NCI-H748 (cell line): ENCODE measurements around the gene NKX2-3.

Source experiments
- DNase-seq: peaks from one replicate; lab custom pipeline; 2025; ENCODE audit not compliant: unreplicated experiment; lab: John Stamatoyannopoulos, UW

Gene NKX2-3

DNA sequence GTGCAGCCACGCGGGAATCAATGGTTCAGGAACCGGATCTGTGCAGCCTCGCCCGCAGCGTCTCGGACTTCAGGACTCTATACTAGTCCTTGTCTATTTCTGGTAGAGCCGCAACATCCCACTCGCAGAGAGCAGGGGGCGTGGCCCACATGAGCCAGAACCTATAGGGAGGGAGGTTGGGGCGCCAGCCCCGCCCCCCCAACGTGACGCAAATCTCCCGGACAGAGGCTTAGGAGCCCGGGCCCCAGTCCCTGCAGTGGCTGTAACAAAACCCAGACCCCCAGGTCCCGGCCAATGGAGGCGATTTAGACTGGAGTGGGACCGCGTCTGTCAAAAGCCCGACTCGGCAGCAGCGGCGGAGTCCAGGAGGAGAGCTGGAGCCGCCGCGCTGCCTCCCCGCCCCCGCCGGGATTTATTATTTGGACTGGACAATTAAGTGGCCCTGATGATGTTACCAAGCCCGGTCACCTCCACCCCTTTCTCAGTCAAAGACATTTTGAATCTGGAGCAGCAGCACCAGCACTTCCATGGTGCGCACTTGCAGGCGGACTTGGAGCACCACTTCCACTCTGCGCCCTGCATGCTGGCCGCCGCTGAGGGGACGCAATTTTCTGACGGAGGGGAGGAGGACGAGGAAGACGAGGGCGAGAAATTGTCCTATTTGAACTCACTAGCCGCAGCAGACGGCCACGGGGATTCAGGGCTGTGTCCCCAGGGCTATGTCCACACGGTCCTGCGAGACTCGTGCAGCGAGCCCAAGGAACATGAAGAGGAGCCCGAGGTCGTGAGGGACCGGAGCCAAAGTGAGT lies at the start of gene NKX2-3:
TSS of gene NKX2-3 (plus strand) at position 256 of the 809 bp plus-strand sequence. CDS start at position 446, 190 bp downstream.
- DNase-seq = peak; percentile 84

DNA sequence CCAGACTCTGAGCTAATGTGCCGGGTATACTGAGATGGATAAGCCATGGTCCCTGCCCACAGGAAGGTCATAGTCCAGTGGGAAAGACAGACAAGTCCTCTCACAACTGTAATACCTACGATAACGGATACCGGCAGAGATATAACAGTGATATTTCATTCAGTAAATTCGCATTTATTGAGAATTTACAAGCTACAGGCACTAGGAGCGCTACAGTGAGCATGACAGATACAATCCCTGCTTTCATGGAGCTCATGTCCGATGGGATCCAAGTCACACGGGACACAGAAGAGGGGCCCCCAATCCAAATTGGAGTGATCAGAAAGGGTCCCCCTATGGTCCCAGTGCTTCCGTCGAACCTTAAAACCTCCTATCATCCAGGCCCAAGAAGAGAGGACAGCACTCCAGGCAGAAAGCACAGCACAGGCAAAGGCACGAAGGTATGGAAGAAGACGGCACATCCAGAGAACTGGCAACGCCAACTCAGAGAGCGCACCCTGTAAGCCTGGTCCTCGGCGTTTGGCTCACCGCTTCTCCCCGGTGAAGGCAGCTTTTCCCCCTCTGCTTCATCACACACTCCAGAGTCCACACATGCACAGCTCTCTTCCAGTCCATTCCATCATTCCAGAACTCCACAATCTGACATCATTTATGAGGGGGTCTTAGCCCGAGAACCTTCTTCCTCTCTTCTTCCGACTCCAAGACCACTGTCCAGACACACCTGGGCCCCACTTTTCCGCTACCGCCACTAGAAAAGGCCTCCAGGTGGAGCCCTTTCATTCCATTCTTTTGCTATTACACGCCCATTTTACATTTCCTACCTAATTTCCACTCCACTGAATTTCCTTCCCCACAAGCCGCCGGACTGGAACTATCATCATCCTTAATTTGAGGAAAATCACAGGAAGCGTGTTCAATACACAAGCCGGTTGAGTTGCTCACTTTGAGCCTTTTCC lies 47.8 kb upstream of the NKX2-3 start:
- DNase-seq = peak; percentile 33

DNA sequence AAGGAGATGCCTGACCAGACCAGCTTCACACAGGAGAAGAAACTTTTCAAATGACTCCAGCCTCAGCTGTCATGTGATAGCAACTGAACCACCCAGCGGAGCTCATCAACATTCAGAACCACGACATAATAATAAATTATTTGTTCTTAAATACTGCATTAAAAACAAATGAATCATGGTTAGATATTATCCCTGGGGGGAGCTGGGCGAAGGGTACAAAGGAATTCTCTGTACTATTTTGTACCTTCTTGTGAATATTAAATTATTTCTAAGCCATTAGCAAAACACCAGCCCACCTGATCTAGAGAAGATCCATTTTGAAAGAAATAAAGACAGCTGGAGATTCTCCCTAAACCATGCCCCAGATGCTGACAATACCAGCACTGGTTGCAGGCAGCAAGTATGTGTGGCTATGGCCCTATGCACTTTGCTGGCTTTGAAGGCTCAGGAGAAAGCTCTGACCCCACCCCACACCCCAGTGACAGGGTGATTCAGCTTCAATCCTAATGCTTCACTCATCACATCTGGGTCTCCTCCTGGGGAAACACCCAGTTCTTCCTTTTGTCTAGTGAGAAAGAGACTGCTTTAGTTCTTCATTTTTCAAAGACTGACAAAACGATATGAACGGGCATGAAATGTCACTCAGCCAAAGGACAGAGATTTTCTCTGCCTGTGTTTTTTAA lies 45.5 kb upstream of the NKX2-3 start:
- no peak for DNase-seq

DNA sequence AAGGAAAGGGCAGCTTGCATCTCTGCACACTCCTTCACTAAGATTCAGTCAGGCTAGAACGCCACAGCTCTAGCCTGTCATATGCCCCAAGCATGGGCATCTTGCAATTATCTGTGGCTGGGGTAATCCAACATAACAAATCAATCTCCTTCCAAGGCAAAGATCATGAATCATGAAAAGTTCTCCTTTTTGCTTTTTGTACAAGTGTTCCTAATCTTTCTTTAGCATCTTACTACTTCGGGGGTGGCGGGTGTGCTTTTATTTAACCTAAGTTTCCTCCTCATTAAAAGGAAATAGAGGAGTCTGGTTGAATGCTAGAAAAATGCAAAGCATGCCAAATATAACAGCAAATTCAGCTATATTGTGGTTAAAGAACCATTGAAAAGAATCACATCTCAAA lies 43.5 kb upstream of the NKX2-3 start:
- no peak for DNase-seq

DNA sequence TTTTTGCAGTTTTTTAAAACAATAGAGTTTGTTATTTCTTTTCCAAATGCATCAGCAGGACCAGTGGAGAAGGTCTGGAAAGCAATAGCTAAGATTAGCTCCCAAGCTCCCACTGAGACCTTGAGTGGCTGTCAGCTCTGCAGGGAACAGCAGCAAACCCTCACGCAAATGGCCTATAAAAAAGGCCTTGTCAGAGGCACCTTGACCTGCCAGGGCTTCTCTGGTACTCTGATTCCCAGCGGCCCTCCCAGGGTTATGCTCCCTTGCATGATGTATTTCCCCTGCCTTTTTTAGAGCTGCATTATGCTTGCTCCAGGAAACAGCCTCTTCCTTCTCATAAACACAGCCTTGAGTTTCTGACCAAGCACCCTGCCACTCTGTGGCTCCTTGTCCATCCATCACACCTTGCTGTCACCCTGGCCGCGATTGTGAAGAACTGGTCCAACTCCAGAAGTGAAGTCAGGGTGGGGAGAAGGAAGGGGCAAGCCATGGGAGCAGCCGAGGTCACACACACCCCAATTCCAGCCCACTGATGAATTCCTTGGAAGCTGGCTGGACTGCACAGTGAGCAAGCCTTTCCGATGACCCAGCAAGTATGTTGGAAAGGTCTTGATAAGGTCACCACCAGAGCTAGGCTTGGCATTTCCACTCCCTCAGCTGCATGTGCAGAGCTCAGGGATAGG lies 35.3 kb upstream of the NKX2-3 start:
- no peak for DNase-seq

DNA sequence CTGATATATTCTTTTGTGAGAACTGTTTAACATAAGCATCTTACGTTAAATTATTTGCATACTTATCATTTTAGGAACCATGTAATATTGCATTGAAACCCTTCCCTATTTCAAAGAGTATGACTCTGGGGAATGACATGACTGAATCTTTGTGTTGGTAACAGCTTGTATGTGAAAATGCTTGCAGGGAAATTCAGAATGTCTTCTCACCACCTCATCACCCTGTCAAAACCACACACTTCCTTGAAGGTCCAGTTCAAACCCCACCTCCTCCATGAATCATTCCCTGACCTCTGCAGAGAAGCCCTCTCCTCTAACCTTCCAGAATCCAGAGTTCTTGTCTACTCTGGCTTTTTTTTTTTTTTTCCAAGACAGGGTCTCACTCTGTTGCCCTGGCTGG lies 26.3 kb upstream of the NKX2-3 start:
- DNase-seq = no peak

DNA sequence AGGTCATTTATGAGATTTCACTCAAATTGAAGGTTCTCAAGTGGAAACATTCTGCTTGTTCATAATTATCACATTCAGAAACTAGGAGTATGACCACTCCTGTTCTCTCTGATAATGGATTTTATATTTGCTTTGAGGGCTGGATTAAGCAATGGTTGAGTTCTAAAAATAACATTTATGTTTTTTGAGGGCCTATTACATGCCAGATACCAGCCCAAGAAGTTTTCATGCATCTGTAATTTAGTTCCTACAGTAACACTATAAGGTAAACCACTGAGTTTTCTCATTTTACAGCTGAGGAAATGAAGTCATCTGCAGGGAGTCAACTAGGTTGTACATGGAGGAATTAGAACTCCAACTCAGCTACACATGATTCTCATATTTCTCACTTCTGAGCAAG lies 25.5 kb upstream of the NKX2-3 start:
- DNase-seq = no peak

DNA sequence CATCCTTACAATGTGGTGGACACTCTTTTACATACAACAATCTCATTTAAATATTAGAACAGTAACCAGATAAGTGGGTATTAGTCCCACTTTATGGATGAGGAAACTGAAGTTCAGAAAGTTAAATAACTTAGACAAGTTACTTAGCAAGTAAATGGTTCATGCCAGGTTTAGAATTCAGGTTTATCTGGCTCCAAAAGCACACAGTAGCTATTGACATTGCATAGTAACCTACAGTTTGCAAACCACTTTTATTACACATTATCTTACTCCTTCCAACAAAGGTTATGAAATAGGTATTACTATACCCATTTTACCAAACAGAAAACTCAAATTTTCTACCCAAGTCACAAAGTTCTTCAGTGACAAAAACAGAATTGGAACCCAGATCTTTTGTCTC lies 19.7 kb upstream of the NKX2-3 start:
- DNase-seq = no peak

DNA sequence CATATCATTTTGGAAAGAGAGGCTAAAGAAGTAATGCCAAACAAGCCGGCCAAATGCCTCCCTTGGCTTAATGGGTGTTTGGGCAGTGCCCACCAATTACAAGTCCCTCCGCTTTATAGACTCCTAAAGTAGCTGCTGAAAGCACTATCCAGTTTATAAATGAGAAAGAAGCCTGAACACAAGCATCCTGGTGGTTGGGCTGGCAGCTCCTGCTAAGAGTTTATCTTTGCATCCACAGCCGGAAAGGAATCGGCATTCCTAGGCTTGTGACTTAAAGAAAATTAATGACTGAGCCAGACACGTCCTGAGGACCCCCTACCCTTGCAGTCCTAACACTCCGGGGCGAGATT lies 13.1 kb upstream of the NKX2-3 start:
- DNase-seq = no peak

DNA sequence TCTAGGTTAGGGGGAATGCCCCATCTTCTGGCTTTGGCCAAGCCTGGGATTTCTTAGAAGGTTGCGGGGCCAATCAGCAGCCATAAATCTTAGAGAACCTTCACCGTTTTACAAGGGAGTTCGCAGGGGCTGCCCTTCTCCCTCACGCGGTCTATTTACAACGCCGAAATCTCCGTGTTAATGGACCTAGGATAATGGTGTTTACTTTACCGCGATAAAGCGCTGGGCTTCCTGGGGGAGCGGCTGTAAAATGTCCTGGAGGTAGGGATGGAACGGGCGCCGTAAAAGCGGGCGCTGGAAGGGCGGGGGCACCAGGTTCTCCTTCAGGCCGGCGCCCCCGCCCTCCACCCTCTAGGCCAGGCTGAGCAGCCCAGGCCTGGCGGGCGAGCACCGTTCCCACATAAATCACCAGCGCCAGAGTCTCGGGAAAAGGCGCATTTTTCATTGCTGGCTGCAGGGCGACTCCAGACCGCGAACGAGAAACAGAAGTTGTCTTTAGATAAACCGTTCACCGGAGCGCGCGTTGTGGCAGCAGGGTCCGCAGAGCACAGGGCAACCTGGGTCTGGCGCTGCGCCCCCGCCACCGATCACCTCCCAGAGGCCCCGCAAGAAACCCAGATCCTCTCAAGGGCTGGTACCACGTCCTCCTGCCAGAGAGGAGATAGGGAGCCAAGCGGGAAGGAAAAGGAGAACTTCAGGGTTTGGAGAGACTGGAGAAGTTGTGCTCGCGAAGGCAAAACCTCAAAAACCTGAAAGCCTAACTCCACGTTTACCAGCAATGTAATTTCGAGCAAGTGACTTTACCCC lies 12.5 kb upstream of the NKX2-3 start:
- DNase-seq = peak; percentile 38

DNA sequence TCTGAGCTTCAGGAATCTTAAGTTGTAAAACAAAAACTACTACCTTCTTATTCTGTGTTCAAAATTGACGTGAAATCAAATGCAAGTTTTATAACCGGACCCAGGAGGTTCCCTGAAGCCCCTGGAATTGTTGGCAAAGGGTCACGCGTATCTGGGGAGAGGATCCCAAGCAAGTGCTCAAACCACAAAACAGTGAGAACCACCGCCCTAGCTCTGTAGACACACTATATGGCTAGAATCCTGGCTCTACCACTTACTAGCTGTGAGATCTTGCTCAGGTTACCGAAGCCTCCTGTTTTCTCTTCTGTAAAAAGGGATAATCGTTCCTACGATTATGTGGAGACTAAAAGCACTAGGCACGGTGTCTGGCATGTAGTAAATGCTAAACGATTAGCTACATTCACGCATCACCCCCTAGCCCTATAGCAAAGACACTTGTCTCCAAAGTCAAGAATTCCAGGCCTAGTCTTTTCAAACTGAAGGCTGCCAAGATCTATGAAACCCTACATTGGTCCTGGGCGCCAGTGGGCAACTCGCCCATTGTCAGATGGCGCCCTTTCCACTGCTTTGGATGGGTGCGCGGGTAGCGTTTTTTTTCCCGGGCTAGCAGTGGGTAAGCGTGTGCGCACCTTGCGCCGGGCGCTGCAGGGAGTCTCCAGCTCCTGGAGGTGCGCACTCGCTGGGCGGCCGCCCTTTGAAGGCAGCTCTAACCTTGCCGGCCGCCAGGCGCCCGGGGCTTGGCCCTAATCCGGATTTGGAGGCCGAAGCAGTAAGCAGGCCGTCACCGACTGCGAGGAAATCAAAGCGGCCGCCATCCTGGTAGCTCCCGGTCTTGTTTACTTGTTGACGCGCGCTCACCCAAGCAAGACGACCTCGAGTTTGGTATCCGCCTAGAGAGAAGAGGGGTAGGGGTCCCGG lies 11.6 kb upstream of the NKX2-3 start:
- no peak for DNase-seq

DNA sequence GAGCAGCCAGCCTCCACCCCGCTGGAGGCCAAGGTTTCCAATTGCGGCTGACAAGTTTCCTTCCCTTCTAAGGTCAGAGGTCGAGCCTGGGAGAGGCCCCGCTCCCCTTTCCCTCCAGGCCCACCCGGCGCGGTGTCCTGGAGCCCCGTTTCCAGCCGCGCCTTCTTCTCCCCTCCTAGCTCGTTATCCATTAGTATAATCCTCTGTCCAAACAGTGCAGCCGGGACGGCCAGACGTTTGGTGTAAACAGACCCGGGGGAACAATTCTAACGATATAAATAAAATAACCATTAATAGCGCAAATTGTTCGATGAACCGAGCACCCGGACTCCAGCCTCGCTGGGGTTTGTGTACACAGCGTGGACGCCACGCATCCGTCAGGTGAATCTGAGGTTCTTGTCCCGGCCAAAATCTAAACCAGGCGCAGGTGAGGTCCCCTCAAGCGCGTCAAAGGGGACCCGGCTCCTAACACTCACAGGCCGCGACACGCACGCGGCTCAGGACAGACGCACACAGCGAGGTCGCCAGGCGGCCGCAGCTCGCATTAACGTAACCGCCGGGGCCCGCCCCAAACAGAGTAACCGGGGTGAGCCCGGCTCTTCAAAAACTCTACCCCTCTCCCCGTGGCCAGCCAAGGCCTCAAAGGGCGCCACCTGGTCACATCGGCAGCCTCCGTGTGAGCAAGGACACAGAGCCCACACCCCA lies 10.8 kb upstream of the NKX2-3 start:
- no peak for DNase-seq

DNA sequence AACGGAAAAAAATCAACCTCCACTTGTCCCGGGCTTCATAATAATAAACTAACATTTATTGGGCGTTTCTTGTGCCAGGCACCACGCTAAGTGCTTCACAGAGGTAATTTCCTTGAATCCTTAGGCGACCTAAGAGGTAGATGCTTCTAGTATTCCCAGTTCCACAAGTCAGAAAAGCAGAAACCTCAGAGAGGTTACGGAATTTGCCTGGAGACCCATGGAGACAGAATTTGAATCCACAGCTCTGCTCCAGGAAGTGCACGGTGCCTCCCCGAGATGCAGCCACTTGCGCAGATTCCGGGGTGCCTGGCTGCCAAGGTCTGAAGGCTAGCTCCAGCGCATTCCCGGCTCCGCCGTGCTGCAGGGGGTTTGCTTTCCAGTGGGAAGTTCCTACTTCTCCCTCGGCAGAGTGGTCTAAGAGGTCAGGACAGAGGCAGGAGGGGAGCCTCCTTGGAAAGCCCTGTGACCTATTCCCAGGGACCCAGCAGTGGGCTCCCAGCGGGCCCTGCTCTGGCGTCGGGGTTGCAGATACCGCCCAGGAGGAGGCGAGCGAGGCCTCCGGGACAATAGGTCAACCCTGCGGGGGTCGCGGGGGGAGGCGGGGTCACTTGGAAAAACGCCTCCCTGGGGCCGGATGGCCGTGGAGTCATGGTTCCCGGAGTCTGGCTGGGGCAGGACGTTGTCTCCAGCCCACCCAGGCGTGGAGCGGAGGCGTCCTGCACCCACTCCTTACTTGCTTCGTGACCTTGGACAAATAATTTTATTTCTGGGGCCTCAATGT lies 10.1 kb upstream of the NKX2-3 start:
- no peak for DNase-seq

DNA sequence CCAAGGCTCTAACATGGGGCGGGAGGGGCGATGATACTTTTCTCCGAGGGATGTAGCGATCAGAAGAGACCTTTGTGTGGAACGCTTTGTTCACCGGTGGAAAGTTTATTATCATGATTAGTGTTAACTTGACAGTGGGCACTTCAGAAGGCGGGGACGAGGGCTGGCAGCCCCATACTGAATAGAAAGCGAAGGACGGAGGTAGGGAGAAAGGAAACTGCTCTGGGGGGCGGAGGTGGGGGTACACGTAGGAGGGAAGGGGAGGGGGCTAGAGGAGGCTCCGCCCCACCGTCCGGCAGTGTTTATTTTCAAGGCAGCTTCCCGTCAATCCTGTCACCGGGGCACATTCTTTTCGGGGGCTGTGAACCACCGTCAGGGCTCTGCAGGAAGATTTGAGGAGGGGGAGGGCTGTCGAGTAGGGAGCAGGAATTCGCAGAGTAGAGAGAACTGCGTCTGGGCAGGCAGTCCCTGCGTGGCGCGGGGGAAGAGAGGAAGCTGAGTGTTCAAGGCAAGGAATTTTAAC lies 9.4 kb upstream of the NKX2-3 start:
- DNase-seq = no peak

DNA sequence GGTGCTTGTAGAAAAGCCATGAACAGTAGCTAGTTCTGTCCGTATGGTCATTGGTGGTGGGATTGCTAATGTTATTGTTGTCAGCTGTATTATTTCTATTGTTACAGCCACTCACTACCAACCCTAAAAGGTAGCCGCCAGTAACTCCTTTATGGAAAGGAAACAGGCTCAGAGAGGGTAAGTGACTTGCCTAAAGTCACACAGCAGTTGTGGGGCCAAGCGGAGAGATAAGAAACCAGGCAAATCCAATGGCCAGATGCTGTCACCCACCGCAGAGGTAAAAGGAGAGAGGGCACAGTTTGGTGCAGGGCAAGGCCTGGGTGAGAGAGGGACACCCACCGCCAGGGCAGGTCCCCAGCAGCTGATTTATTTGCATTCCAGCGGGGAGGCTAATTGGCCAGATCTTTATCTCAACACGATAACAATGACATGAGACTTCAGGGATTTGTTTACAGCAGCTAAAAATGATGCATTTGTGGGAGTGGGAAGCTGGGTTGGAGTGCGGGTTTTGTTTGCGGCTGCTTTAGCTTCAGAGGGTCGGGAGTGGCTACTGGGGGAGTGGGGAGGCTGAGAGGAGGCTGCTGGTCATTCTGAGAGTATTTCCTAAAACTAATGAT lies 8.6 kb upstream of the NKX2-3 start:
- DNase-seq = peak; percentile 16

DNA sequence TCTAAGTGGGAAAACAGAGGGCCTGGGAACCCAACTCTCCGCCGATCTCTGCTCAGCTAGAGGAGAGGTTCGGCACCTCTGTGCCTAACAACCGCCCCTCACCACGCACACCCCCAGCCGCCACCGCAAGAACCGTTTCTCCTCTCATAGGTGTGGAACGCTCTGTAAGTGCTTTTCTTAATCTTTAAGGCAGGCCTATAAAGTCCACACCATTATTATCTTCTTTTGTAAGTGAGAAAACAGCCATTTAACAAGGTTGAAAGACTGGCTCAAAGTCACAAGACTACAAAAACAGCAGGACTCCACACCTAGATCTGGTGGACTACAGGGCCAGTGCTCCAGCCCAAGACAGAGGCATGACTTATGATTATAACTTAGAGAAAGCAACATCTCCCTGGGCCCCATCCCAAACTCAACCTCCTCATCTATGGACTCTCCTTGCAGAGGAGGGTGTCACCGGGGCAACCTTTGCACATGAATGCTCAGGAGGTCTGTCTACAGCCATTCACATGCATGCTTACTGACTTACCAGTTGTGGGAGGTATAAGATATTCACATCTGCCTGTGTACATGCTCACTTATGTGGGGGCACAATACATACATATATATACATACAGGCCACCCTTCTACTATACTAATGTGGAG lies 7.9 kb upstream of the NKX2-3 start:
- DNase-seq = no peak

DNA sequence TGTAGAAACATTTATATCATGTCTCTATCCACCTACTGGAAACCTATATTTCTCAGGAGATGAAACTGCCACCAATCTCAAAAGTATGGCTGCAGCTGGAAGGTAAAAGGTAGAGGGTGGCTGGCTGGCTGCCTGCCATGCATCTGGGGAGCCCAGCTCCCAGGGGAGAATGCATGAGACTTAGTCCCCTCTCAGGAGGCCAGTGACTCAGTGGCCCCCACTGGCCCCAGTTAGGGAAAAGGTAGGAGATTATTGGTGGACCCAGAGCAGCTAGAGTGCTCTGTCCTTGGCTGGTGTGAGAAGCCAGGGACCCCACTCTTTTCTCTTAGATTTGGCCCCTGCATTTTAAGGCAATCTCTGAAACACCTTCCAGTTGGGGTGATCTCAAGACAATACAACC lies 6.8 kb upstream of the NKX2-3 start:
- DNase-seq = no peak
